ENCODE results near the gene NSD2. TPM values are rescaled to one million over a fixed set of nuclear protein-coding genes. Genes with fewer than 3 reads are reported as not detected.

The NSD2 gene
- total and polyA plus RNA-seq, 2 experiments from 2014 or later = 25.7 to 30.8 TPM

DNA sequence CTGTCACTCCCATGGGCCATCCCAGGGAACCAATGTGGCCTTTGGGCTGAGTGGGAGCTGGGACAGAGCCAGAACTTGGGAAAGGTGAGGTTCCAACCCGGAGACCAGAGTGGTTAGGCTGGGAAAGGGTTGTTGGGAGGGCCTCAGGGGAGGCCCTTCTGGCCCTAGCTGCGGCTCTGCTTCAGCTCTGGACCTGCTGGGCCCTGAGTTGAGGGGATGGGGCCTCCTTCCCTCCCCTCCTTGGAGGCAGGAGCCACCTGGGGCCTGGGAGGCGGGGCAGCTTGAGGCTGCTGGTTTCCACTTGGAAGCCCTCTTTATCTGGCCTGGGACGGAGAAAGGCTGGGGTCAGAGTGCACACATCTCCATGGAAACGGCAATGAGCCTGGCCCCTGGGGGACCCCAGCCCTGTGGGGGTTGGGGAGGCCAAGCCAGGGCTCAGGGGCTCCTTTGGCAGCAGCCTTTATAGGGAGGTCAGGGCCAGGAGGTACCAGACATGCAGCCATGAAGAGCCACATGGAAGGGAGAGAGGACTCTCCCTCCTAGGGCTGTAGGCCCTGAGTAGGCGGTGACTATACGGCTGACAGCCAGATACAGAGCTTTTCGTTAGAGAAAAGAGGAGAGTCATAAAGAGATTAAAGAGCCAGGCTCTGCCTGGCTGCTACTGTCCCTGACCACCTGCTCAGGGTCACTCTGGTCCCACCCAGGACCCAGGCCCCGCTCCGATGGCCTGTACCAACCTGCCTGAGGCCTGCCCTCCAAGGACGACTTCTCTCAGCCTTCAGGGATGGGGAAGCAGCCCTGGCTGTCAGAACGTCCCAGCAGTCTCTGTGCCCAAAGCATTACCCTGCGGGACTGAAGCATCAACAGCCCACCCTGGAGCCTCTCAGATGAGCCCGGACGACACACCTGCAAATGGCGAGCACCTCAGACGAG is 6.9 kb upstream of the NSD2 start:
- Histone ChIP-seq H3K27ac (peak overlapping the region; percentile 78), H3K79me2 (no peaks in the 10 kb centered on the region), H3K4me2 (no peak overlapping the region), H3K36me3 (replicated peaks; ENCODE audit: insufficient read depth, low read depth) (no peaks in the 10 kb centered on the region), H4K20me1 (ENCODE audit: insufficient read depth, poor library complexity, severe bottlenecking) (no peaks in the 10 kb centered on the region), H3K9me3 (ENCODE audit: low read depth) (no peaks in the 10 kb centered on the region), H3K4me3 (no peak overlapping the region), H2AFZ (no peak overlapping the region), H3K9me2 (replicated peaks; ENCODE audit: insufficient read depth) (no peaks in the 10 kb centered on the region), H3K27me3 (no peaks in the 10 kb centered on the region), H3K4me1 (ENCODE audit: insufficient read depth) (peaks cover 34% of the 10 kb centered on the region)
- TF ChIP-seq, protein P1, sequence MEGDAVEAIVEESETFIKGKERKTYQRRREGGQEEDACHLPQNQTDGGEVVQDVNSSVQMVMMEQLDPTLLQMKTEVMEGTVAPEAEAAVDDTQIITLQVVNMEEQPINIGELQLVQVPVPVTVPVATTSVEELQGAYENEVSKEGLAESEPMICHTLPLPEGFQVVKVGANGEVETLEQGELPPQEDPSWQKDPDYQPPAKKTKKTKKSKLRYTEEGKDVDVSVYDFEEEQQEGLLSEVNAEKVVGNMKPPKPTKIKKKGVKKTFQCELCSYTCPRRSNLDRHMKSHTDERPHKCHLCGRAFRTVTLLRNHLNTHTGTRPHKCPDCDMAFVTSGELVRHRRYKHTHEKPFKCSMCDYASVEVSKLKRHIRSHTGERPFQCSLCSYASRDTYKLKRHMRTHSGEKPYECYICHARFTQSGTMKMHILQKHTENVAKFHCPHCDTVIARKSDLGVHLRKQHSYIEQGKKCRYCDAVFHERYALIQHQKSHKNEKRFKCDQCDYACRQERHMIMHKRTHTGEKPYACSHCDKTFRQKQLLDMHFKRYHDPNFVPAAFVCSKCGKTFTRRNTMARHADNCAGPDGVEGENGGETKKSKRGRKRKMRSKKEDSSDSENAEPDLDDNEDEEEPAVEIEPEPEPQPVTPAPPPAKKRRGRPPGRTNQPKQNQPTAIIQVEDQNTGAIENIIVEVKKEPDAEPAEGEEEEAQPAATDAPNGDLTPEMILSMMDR (IDR thresholded peaks at IDR 0.05; ENCODE audit: poor library complexity) = no peak
- no peak for TF ChIP-seq EZH2 (IDR thresholded peaks at IDR 0.05; ENCODE audit: borderline replicate concordance)
- no peak for TF ChIP-seq EZH2phosphoT487 (IDR thresholded peaks at IDR 0.05; ENCODE audit: low read depth, severe bottlenecking, unreplicated experiment)
- 78% methylated on average over 17 of the region's 17 CpGs for WGBS (ENCODE audit: low lambda C conversion rate, missing lambda C conversion rate)
- DNase-seq (ENCODE audit: low spot score) = peak; percentile 34

DNA sequence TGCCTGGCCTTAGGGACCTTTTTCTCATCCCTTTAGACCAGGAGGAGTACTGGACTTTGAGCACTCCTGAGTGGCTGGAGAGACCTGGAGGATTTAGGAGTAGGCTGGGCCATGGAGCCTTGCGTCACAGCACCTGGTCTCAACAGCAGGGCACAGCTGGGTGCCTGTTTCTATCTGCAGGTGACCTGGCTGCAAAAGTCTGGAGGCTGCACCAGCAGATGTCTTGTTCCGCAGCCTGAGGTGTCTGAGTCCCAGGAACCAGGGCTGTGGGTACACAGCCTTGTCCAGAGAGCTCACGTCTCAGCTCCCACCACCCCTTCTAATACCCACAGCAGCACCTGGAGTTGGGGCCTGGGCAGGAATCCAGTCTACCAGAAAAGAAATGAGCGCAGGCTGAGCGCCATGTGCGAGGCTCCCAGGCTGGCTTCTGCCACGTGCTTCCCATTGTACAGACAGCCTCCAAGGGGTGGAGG is 5.0 kb upstream of the NSD2 start:
- Histone ChIP-seq H3K4me1 (ENCODE audit: insufficient read depth) (peaks cover 43% of the 10 kb centered on the region), H3K27ac (no peak overlapping the region), H3K4me2 (no peak overlapping the region), H3K27me3 (no peaks in the 10 kb centered on the region), H3K9me2 (replicated peaks; ENCODE audit: insufficient read depth) (no peaks in the 10 kb centered on the region), H4K20me1 (ENCODE audit: insufficient read depth, poor library complexity, severe bottlenecking) (no peaks in the 10 kb centered on the region), H3K36me3 (replicated peaks; ENCODE audit: insufficient read depth, low read depth) (no peaks in the 10 kb centered on the region), H3K9me3 (ENCODE audit: low read depth) (no peaks in the 10 kb centered on the region), H3K79me2 (no peaks in the 10 kb centered on the region), H3K4me3 (no peak overlapping the region), H2AFZ (no peak overlapping the region)
- DNase-seq (ENCODE audit: low spot score) = peak; percentile 7
- TF ChIP-seq, protein P1 (IDR thresholded peaks at IDR 0.05; ENCODE audit: poor library complexity) = no peak
- TF ChIP-seq EZH2 (IDR thresholded peaks at IDR 0.05; ENCODE audit: borderline replicate concordance) (no peak), EZH2phosphoT487 (IDR thresholded peaks at IDR 0.05; ENCODE audit: low read depth, severe bottlenecking, unreplicated experiment) (no peak)
- 85% methylated on average over 7 of the region's 7 CpGs for WGBS (ENCODE audit: low lambda C conversion rate, missing lambda C conversion rate)

DNA sequence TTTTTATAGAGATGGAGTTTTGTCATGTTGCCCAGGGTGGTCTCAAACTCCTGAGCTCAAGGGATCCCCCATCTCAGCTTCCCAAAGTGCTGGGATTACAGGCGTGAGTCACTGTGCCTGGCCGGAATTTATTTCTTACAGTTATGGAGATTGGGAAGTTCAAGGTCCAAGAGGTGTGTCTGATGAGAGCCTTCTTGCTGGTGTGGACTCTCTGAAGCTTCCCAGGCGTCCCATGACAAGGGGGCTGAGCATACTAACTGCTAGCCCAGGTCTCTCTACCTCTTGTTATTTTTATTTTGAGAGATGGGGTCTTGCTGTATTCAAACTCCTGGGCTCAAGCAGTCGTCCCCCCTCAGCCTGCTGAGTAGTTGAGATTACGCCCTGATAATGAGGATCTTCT is 2.9 kb upstream of the NSD2 start:
- Histone ChIP-seq H3K79me2 (peaks cover 14% of the 10 kb centered on the region), H3K9me3 (ENCODE audit: low read depth) (no peaks in the 10 kb centered on the region), H3K4me3 (no peak overlapping the region), H3K9me2 (replicated peaks; ENCODE audit: insufficient read depth) (no peaks in the 10 kb centered on the region), H3K4me2 (peak overlapping the region; percentile 33), H3K4me1 (ENCODE audit: insufficient read depth) (peaks cover 38% of the 10 kb centered on the region), H2AFZ (no peak overlapping the region), H3K36me3 (replicated peaks; ENCODE audit: insufficient read depth, low read depth) (no peaks in the 10 kb centered on the region), H4K20me1 (ENCODE audit: insufficient read depth, poor library complexity, severe bottlenecking) (peaks cover 3% of the 10 kb centered on the region), H3K27me3 (no peaks in the 10 kb centered on the region), H3K27ac (peak overlapping the region; percentile 99)
- WGBS (ENCODE audit: low lambda C conversion rate, missing lambda C conversion rate) = 45% methylated on average over 5 of the region's 5 CpGs
- DNase-seq (ENCODE audit: low spot score) = peak; percentile 72
- TF ChIP-seq, protein P1 (IDR thresholded peaks at IDR 0.05; ENCODE audit: poor library complexity) = no peak
- TF ChIP-seq EZH2 (IDR thresholded peaks at IDR 0.05; ENCODE audit: borderline replicate concordance) = no peak
- TF ChIP-seq EZH2phosphoT487 (IDR thresholded peaks at IDR 0.05; ENCODE audit: low read depth, severe bottlenecking, unreplicated experiment) = no peak
